Activated CD8-positive, alpha-beta T cell treated with anti-CD3 and anti-CD28 coated beads, Interleukin-2, amount 10 ng/mL, durations not matched to agents 7 days and 5 days (primary cell): ENCODE data around the gene GRIN2A. TPM values are rescaled to one million over a fixed set of nuclear protein-coding genes. Genes with fewer than 3 reads are reported as not detected.
"Not testable (repeated sequence)": the region's sequence is repeated elsewhere in the genome, so short reads cannot be mapped to it uniquely, and the experiment has no call there.

ENCODE experiments used
- ATAC-seq: fragments of 150-1000 bp; cut with Tn5 transposase; one replicate; pipeline ENCODE4 v1.10.0; 2021; ENCODE audit warnings: moderate library complexity
- CTCF ChIA-PET: fragments of 350-600 bp; sonication (Branson Sonifier 250); formaldehyde crosslinking; loops from one replicate; lab custom pipeline; 2021; ENCODE audit warnings: antibody characterized with exemption; lab: Charles Lee
- POLR2A ChIA-PET: fragments of 350-600 bp; sonication (Branson Sonifier 250); formaldehyde crosslinking; loops from one replicate; lab custom pipeline; 2021; ENCODE audit warnings: antibody characterized with exemption; lab: Charles Lee
- DNase-seq: peaks from one replicate; pipeline ENCODE4 v3.0.0-alpha.2; 2020
- H3K27ac Mint-ChIP-seq: one replicate; pipeline ENCODE4 v1.8.0; 2021; ENCODE audit warnings: mild to moderate bottlenecking, mixed read lengths
- H3K27me3 Mint-ChIP-seq: one replicate; pipeline ENCODE4 v1.8.0; 2021; ENCODE audit warnings: low read depth, mixed read lengths
- H3K36me3 Mint-ChIP-seq: one replicate; pipeline ENCODE4 v1.8.0; 2021; ENCODE audit warnings: low read depth, mixed read lengths
- H3K4me1 Mint-ChIP-seq: one replicate; pipeline ENCODE4 v1.8.0; 2021; ENCODE audit warnings: low read depth, mixed read lengths
- H3K4me3 Mint-ChIP-seq: one replicate; pipeline ENCODE4 v1.8.0; 2021; ENCODE audit warnings: mild to moderate bottlenecking, mixed read lengths
- H3K9me3 Mint-ChIP-seq: one replicate; pipeline ENCODE4 v1.8.0; 2022; ENCODE audit warnings: mixed read lengths; ENCODE audit not compliant: insufficient read depth
- total RNA-seq, 2 experiments: library from RNA; stranded (reverse); gene quantifications; one replicate each; pipeline ENCODE4 v1.2.3, GENCODE V29; 2021

GRIN2A gene
- total RNA-seq, 2 experiments from 2014 or later: not detected

GRCh38 chr16:9875981-9876380 is 306.2 kb downstream of the GRIN2A start:
- H3K27me3 Mint-ChIP-seq, H3K36me3 Mint-ChIP-seq, DNase-seq, H3K9me3 Mint-ChIP-seq, POLR2A ChIA-PET, H3K4me1 Mint-ChIP-seq, H3K27ac Mint-ChIP-seq, H3K4me3 Mint-ChIP-seq, CTCF ChIA-PET, ATAC-seq: not testable (repeated sequence)

GRCh38 chr16:9874219-9874618 is 308.0 kb downstream of the GRIN2A start:
- ATAC-seq (no peak), DNase-seq (no peak)
- POLR2A ChIA-PET: no interaction called here
- H3K9me3 Mint-ChIP-seq: no peaks in the 10 kb centered on the region
- H3K4me3 Mint-ChIP-seq: no peak overlapping the region
- CTCF ChIA-PET: no interaction called here
- H3K4me1 Mint-ChIP-seq: no peaks in the 10 kb centered on the region
- no peaks in the 10 kb centered on the region for H3K27me3 Mint-ChIP-seq
- no peaks in the 10 kb centered on the region for H3K36me3 Mint-ChIP-seq
- H3K27ac Mint-ChIP-seq: no peak overlapping the region

GRCh38 chr16:9870962-9871361 is 311.3 kb downstream of the GRIN2A start:
- CTCF ChIA-PET: no interaction called here
- ATAC-seq (no peak), DNase-seq (no peak)
- no peak overlapping the region for H3K4me3 Mint-ChIP-seq
- H3K27ac Mint-ChIP-seq: no peak overlapping the region
- no peaks in the 10 kb centered on the region for H3K9me3 Mint-ChIP-seq
- POLR2A ChIA-PET: no interaction called here
- H3K4me1 Mint-ChIP-seq: no peaks in the 10 kb centered on the region
- H3K27me3 Mint-ChIP-seq: no peaks in the 10 kb centered on the region
- H3K36me3 Mint-ChIP-seq: no peaks in the 10 kb centered on the region

GRCh38 chr16:9869776-9870175 is 312.5 kb downstream of the GRIN2A start:
- no peaks in the 10 kb centered on the region for H3K27me3 Mint-ChIP-seq
- CTCF ChIA-PET: no interaction called here
- ATAC-seq: no peak

GRCh38 chr16:9868606-9869149 is 313.6 kb downstream of the GRIN2A start:
- Mint-ChIP-seq H3K9me3 (no peaks in the 10 kb centered on the region), H3K4me1 (no peaks in the 10 kb centered on the region), H3K4me3 (no peak overlapping the region), H3K27ac (no peak overlapping the region), H3K27me3 (no peaks in the 10 kb centered on the region), H3K36me3 (no peaks in the 10 kb centered on the region)
- DNase-seq: no peak
- ChIA-PET CTCF (no interaction called here), POLR2A (no interaction called here)
- no peak for ATAC-seq

More at GRCh38 chr16:9869776-9870175, 312.5 kb downstream of the GRIN2A start:
- Mint-ChIP-seq H3K27ac (no peak overlapping the region), H3K4me3 (no peak overlapping the region), H3K36me3 (no peaks in the 10 kb centered on the region), H3K9me3 (no peaks in the 10 kb centered on the region), H3K4me1 (no peaks in the 10 kb centered on the region)
- POLR2A ChIA-PET: no interaction called here
- no peak for DNase-seq

- no peaks in the 10 kb centered on the region for H3K9me3 Mint-ChIP-seq
- ATAC-seq (no peak), DNase-seq (no peak)
- H3K27me3 Mint-ChIP-seq: no peaks in the 10 kb centered on the region
- CTCF ChIA-PET: no interaction called here
- H3K27ac Mint-ChIP-seq: no peak overlapping the region
- H3K4me1 Mint-ChIP-seq: no peaks in the 10 kb centered on the region
- POLR2A ChIA-PET: no interaction called here
- H3K36me3 Mint-ChIP-seq: no peaks in the 10 kb centered on the region
- no peak overlapping the region for H3K4me3 Mint-ChIP-seq
Measured at GRCh38 chr16:9867176-9867575, 315.1 kb downstream of the GRIN2A start.

- Mint-ChIP-seq H3K36me3 (no peaks in the 10 kb centered on the region), H3K27ac (no peak overlapping the region), H3K4me1 (no peaks in the 10 kb centered on the region), H3K27me3 (no peaks in the 10 kb centered on the region), H3K4me3 (no peak overlapping the region), H3K9me3 (no peaks in the 10 kb centered on the region)
- ChIA-PET POLR2A (no interaction called here), CTCF (no interaction called here)
- ATAC-seq (no peak), DNase-seq (no peak)
Measured at GRCh38 chr16:9864461-9864860, 317.8 kb downstream of the GRIN2A start.

GRCh38 chr16:9862327-9862726 is 319.9 kb downstream of the GRIN2A start:
- H3K4me3 Mint-ChIP-seq: no peak overlapping the region
- ATAC-seq: no peak
- no peak overlapping the region for H3K27ac Mint-ChIP-seq
- H3K4me1 Mint-ChIP-seq: no peaks in the 10 kb centered on the region
- no peaks in the 10 kb centered on the region for H3K36me3 Mint-ChIP-seq
- ChIA-PET POLR2A (no interaction called here), CTCF (no interaction called here)
- no peaks in the 10 kb centered on the region for H3K27me3 Mint-ChIP-seq
- no peak for DNase-seq
- no peaks in the 10 kb centered on the region for H3K9me3 Mint-ChIP-seq

GRCh38 chr16:9860876-9861275 is 321.4 kb downstream of the GRIN2A start:
- Mint-ChIP-seq H3K27me3 (no peaks in the 10 kb centered on the region), H3K27ac (no peak overlapping the region), H3K36me3 (no peaks in the 10 kb centered on the region), H3K4me1 (no peaks in the 10 kb centered on the region), H3K4me3 (no peak overlapping the region), H3K9me3 (no peaks in the 10 kb centered on the region)
- DNase-seq (no peak), ATAC-seq (no peak)
- ChIA-PET CTCF (no interaction called here), POLR2A (no interaction called here)

GRCh38 chr16:9859701-9860327 is 322.4 kb downstream of the GRIN2A start:
- CTCF ChIA-PET: no interaction called here
- no peaks in the 10 kb centered on the region for H3K36me3 Mint-ChIP-seq

GRCh38 chr16:9854675-9855074 is 327.6 kb downstream of the GRIN2A start:
- ChIA-PET POLR2A (no interaction called here), CTCF (no interaction called here)
- H3K36me3 Mint-ChIP-seq: no peaks in the 10 kb centered on the region
- no peaks in the 10 kb centered on the region for H3K9me3 Mint-ChIP-seq
- H3K27ac Mint-ChIP-seq: no peak overlapping the region
- no peak for ATAC-seq
- H3K4me3 Mint-ChIP-seq: no peak overlapping the region
- H3K4me1 Mint-ChIP-seq: no peaks in the 10 kb centered on the region
- no peak for DNase-seq
- H3K27me3 Mint-ChIP-seq: no peaks in the 10 kb centered on the region

More at GRCh38 chr16:9859701-9860327, 322.4 kb downstream of the GRIN2A start:
- Mint-ChIP-seq H3K9me3 (no peaks in the 10 kb centered on the region), H3K27me3 (no peaks in the 10 kb centered on the region), H3K4me1 (no peaks in the 10 kb centered on the region), H3K27ac (no peak overlapping the region), H3K4me3 (no peak overlapping the region)
- ATAC-seq (no peak), DNase-seq (no peak)
- POLR2A ChIA-PET: no interaction called here

GRCh38 chr16:9852003-9852402 is 330.2 kb downstream of the GRIN2A start:
- Mint-ChIP-seq H3K9me3 (no peaks in the 10 kb centered on the region), H3K27ac (no peak overlapping the region), H3K4me1 (no peaks in the 10 kb centered on the region), H3K36me3 (no peaks in the 10 kb centered on the region), H3K27me3 (no peaks in the 10 kb centered on the region), H3K4me3 (no peak overlapping the region)
- DNase-seq: no peak
- ChIA-PET POLR2A (no interaction called here), CTCF (no interaction called here)
- ATAC-seq: no peak

GRCh38 chr16:9850817-9851216 is 331.4 kb downstream of the GRIN2A start:
- Mint-ChIP-seq H3K4me1 (no peaks in the 10 kb centered on the region), H3K4me3 (no peak overlapping the region), H3K27ac (no peak overlapping the region), H3K27me3 (no peaks in the 10 kb centered on the region), H3K9me3 (no peaks in the 10 kb centered on the region), H3K36me3 (no peaks in the 10 kb centered on the region)
- ChIA-PET POLR2A (no interaction called here), CTCF (no interaction called here)
- DNase-seq: no peak
- no peak for ATAC-seq
